Stimulated activated CD8-positive, alpha-beta memory T cell treated with anti-CD3 and anti-CD28 coated beads, Interleukin-12 subunit alpha, Interleukin-12 subunit beta, amount 100 ng/mL, for 4 hours (primary cell): ENCODE data around the gene SAXO2.
"Not testable (repeated sequence)": the region's sequence is repeated elsewhere in the genome, so short reads cannot be mapped to it uniquely, and the experiment has no call there.

Experiments
- DNase-seq: peaks from one replicate; pipeline ENCODE4 v3.0.0-alpha.2; 2020; ENCODE audit warnings: low read depth

Gene SAXO2

DNA sequence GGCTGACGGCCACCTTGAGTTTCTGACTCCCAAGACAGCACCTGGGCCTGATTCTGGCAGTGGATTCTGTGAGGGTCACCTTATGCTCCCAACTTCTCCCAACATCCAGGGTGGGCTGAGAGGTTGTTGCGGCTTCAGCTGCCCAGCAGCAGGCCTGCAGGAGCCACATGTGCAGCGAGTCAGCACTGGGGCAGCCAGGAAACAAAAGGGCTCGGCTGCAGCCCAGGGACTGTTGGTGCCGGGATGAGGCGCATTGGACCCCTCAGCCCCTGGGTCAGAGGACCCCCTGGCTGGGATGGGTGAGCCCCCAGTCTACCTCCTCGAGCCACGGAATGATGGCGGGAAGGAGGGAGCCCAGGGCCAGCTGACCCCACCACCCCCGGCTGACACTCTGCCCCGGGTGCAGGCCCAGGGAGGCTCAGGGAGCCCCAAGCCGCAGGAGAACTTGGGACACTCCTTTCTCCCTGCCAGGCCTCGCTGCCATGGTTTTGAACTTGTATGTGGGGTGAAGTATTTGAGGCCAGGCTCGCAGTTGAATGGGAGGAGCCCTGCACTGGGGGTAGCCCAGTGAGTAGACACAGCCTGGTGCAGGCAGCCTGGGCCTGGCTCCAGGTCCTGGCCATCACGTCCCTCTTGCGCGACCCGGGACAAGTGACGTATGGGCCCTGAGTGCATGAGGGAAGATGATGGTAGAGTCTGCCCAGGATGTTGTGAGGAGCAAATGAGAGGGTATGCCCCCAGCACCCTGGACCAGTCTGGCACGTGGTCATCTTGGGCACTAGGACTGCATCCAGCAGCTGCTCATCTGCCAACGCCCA lies 51.5 kb downstream of the SAXO2 start:
- DNase-seq, result not testable (repeated sequence)

DNA sequence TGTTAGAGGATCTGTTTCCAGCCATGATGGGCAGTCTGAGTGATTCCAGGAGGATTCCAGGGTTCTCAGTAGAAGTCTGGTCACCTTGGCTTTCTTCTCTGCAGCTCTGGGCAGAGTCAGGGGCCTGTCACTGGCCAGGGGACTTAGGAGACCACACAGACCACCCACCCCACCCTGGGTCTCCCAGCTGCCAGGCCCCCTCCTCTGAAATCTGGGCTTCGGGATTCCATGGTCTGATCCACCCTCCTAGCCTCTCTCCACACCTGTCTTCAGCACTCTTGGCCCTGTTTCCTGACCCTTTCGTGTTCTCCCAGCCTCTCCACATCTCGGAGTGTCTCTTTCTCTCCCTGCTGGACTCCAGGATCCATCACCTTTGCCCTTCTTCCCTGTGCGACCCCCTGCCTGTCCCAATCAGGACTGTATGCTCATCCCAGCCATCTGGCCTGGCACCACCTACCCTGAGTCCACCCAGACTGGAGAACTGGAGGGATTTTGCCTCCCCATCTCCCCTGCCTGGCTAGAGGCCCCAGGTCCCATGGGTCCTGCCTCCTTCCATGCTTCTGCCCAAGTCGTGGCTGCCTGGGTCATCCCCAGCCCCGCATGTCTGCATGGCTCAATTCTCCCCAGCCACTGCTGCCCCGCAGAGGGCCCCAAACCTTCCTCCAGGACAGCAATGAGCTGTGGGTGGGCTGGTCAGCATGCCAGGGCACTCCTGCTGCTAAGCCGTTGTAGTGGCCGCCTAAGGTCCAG lies 52.3 kb downstream of the SAXO2 start:
- no peak for DNase-seq

GRCh38 chr15:82315519-82316246 lies 53.1 kb downstream of the SAXO2 start:
- no peak for DNase-seq

- not testable (repeated sequence) for DNase-seq
These were observed 53.9 kb downstream of the SAXO2 start for GRCh38 chr15:82316247-82317090.

- DNase-seq, result no peak
These were observed 54.5 kb downstream of the SAXO2 start for GRCh38 chr15:82317091-82317489.

GRCh38 chr15:82317516-82317915 lies 54.9 kb downstream of the SAXO2 start:
- DNase-seq, result not testable (repeated sequence)

DNA sequence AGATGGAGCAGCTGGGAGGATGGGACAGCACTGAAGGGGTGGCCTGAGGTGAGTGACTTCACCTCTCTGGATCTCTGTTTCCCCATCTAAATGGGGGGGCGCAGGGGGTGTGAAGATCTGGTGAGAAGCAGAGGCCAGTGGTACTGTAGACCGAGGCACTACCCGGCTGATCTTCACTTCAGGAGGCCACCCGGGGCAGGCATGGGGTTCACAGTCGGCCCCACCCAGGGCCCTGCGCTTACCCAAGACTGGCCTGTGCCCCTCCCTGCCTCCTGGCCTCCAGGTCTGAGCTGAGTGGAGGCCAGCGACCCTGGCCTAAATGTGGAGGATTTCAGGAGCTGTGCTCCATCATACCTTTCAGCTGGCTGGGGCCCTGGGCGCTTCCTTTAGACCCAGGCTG lies 55.7 kb downstream of the SAXO2 start:
- not testable (repeated sequence) for DNase-seq

GRCh38 chr15:82319522-82320278 lies 57.1 kb downstream of the SAXO2 start:
- not testable (repeated sequence) for DNase-seq

DNA sequence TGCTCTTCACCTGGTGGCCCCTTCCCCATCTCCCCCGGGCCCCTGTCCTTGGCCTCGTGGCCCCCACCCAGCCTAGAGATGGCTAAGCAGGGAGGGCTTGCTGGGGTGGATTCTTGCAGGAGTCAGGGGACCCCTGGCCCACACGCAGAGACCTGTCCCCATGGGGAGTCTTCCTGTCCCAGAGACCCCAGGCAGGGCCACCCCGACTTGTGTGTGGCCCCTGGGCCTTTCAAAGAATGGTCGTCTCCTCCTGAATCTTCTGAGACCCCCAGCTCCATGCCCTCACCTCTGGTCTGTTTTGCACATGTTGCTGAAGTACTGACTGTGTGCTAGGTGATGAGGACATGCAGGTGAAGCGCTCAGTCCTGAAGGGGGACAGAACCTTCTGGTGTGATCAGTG lies 58.2 kb downstream of the SAXO2 start:
- not testable (repeated sequence) for DNase-seq

DNA sequence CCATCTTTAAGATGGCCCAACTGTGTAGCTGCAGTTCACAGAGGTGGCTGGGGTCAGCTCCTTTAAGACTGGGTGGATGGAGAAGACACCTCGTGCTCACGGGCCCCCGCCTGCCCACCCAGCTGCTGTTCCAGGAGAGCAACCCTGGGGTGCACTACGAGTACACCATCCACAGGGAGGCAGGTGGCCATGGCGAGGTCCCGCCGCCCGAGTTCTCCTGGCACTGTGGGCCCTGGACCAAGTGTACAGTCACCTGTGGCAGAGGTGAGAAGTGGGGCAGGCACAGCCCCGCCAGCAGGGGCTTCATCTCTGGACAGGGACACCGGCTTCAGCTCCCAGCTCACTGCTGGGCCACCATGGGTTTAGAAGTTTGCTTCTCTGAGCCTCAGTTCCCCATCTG lies 59.9 kb downstream of the SAXO2 start:
- DNase-seq, result not testable (repeated sequence)

DNA sequence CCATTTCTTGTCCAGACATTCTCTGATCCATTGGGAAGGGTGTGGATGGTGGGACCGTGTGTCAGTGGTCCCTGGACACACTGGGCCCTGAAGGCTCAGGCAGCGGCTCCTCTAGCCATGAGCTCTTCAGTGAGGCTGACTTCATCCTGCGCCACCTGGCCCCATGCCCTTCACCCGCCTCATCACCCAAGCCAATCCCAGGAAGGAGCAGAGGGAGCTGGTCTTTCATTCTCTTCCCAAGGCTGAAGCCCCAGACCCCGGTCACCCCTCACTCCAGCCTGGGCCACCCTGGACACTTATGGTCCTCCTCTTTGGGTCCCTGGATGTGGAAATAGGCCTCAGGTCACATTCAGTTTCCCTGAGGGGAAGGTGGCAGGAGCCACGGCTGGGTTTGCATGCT lies 62.2 kb downstream of the SAXO2 start:
- not testable (repeated sequence) for DNase-seq

DNA sequence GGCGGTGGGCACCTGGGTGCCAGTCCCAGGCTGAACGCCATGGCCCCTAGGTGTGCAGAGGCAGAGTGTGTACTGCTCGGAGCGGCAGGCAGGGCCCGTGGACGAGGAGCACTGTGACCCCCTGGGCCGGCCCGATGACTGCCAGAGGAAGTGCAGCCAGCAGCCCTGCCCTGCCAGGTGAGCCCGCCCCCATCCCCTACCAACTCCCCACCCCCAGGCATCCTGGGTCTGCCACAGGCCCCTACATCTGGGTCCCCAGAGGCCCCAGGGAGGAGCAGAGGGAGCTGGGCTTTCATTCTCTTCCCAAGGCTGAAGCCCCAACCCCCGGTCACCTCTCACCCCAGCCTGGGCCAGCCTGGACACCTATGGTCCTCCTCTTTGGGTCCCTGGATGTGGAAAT lies 63.0 kb downstream of the SAXO2 start:
- not testable (repeated sequence) for DNase-seq

GRCh38 chr15:82326896-82327295 lies 64.3 kb downstream of the SAXO2 start:
- DNase-seq, result not testable (repeated sequence)

DNA sequence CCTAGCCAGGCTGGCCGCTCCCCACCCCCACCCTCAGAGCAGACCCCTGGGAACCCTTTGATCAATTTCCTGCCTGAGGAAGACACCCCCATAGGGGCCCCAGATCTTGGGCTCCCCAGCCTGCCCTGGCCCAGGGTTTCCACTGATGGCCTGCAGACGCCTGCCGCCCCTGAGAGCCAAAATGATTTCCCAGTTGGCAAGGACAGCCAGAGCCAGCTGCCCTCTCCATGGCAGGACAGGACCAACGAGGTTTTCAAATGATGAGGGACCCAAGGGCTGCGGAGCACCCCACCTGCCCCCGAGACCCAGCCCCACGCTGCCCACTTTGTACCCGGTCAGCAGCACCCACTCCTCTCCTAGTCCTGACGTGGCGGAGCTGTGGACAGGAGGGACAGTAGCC lies 64.8 kb downstream of the SAXO2 start:
- not testable (repeated sequence) for DNase-seq

DNA sequence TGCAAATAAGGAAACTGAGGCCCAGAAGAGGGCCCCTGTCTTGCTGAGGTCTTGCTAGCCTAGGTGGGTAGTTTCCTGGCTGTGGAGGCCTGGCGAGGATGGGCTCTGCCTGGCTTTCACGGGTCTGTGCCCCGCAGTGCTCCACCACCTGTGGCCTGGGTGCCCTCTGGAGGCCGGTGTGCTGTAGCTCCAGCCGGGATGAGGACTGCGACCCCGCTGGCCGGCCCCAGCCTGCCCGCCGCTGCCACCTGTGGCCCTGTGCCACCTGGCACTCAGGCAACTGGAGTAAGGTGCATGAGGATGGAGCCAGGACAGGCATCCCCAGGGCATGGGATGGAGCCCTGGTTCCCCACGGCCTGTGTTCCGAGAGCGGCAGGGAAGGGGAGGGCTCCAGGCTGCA lies 66.4 kb downstream of the SAXO2 start:
- not testable (repeated sequence) for DNase-seq

- not testable (repeated sequence) for DNase-seq
These were observed 68.3 kb downstream of the SAXO2 start for GRCh38 chr15:82330921-82331320.

DNA sequence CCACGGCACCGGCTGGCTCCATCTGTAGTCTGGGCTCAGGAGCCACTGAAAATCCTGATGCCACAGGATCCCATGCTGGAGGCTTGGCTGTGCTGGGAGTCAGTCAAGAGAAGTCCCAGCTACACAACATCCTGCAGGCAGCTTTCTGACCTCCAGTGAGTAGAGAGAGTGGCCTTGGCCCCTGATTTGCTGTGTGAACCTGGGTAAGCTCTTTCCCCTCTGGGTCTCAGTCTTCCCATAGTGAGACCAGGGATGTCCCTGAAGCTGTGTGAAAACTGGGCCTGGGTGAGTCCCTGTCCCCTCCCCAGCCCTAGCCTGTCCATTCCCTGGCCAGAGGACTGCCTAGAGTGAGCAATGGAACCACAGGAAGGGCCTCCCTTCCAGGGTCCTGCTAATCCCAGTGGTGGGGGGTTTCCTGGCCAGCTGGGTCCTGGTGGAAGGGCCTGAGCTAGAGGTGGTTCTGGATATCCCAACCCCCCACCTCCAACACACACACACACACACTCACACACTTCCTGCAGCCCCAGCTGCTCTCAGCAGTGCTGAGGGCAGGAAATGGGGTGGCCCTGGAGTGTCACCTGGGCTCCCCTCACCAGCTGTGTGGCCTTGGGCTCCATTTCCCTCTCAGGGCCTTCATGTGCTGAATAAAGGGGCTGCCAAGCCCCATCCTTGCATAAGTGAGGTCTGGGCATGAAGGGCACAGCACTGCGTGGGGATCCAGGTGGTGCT lies 69.1 kb downstream of the SAXO2 start:
- DNase-seq, result not testable (repeated sequence)

DNA sequence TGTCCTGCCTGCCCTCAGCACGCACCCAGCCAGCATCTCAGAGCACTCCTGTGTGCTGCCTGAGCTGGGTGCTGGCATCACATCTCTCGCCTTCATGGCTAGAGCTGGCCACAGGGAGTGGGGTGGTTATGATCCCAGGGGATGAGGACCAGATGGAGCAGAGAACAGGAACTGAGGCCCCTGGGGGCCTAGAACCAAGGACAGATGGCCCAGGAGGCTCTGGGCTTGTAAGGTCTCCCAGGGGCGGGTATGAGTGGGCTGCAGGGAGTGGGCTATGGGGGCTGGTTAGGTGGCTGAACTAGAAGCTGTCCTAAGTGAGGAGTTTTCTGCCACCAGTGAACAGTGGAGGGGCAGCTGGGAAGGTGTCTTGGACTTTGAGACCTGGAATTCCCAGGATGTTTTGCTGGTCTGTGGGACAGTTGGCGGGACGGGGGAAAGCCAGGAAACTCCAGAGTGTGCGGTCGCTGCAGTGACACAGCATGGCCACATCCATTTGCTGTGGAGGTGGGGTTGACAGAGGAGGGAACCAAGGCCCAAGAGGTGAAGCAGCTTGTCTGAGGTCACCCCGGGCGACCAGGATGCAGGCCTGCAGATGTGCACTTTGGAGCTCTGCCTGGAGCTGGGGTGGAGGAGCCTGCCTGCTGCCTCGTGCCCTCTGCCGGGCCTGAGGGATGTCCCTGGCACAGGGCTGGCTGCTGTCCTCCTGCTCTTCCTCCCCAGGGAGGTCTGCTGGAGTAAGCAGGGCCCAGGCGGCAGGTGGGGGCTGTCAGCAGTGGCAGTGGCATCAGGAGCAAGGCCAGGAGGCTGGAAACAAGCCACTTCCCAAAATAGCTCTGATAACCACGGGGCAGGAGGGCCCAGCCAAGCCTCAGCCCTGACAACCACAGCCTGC lies 70.3 kb downstream of the SAXO2 start:
- not testable (repeated sequence) for DNase-seq
